HepG2 (cell line): ENCODE measurements around the gene MRM3. TPM values are rescaled to one million over a fixed set of nuclear protein-coding genes. Genes with fewer than 3 reads are reported as not detected.

Experiments
- ATAC-seq: fragments of 200-7000 bp; cut with Tn5 transposase; 3 replicates; pipeline ENCODE4 v1.9.1; 2020; ENCODE audit warnings: mild to moderate bottlenecking, moderate library complexity
- BruUV-seq: library from RNA; stranded (reverse); fragments of 400-500 nt; replicated peaks from 2 replicates; lab custom pipeline; 2021; lab: Mats Ljungman, UMichigan
- CTCF ChIA-PET: fragments of 300-600 bp; formaldehyde crosslinking; extraction: SDS; loops from one replicate; lab custom pipeline; 2021; ENCODE audit warnings: low total read pairs, inconsistent platforms, low intra/inter-chr PET ratio; lab: Yijun Ruan, JAX
- POLR2A ChIA-PET: fragments of 350-600 bp; sonication (Branson Sonifier 250); formaldehyde crosslinking; loops from one replicate; lab custom pipeline; 2020; ENCODE audit warnings: antibody characterized with exemption, inconsistent platforms; lab: Yijun Ruan, JAX
- DNase-seq: peaks from one replicate; pipeline ENCODE4 v3.0.0-alpha.2; 2015; ENCODE audit warnings: low spot score
- FAIRE-seq: peaks from 3 replicates; lab custom pipeline; 2011; peaks lifted over from hg19 to GRCh38; lab: Jason Lieb, UNC
- H2AFZ ChIP-seq: one replicate; pipeline ENCODE4 v1.6.1; 2011; ENCODE audit warnings: low read length, inconsistent platforms
- H3K27ac ChIP-seq: fragments of 300-600 bp; 3 replicates; pipeline ENCODE4 v1.8.0; 2011; ENCODE audit warnings: mixed run types, mild to moderate bottlenecking, mixed read lengths, low read length, inconsistent platforms; ENCODE audit not compliant: insufficient read depth; ENCODE audit errors: extremely low read length
- H3K27me3 ChIP-seq, 2 experiments: fragments of 200-600 bp in 1 of 2; 2 replicates in 1 of 2; 3 replicates in 1 of 2; pipeline versions ENCODE4 v1.6.0 to v1.8.0; 2011; ENCODE audit warnings: low read length in 2 of 2, mild to moderate bottlenecking in 2 of 2, moderate library complexity in 2 of 2, inconsistent platforms in 1 of 2; ENCODE audit not compliant: insufficient read depth in 2 of 2, control insufficient read depth in 1 of 2
- H3K36me3 ChIP-seq, 2 experiments: fragments of 200-600 bp in 1 of 2; replicated peaks in 1 of 2; 2 replicates in 1 of 2; 3 replicates in 1 of 2; pipeline versions ENCODE4 v1.5.1 to v1.8.0; 2011; ENCODE audit warnings: low read length in 2 of 2, inconsistent platforms in 1 of 2; ENCODE audit not compliant: insufficient read depth in 2 of 2, control insufficient read depth in 1 of 2
- H3K4me1 ChIP-seq: 2 replicates; pipeline ENCODE4 v1.5.1; 2012; ENCODE audit warnings: low read length, inconsistent platforms; ENCODE audit not compliant: insufficient read depth
- H3K4me2 ChIP-seq: 2 replicates; pipeline ENCODE4 v1.6.0; 2011; ENCODE audit warnings: low read depth, low read length, inconsistent platforms
- H3K4me3 ChIP-seq, 3 experiments: fragments of 200-600 bp in 1 of 3; sonication (generic), shearing (Covaris generic) in 1 of 3; replicated peaks in 1 of 3; 2 replicates each; pipeline ENCODE4 v1.5.1; 2011 to 2016; ENCODE audit warnings: low read length in 3 of 3, inconsistent platforms in 2 of 3, low read depth in 2 of 3, mild to moderate bottlenecking in 2 of 3, control low read depth in 1 of 3, mixed read lengths in 1 of 3; ENCODE audit not compliant: insufficient read depth in 1 of 3
- H3K79me2 ChIP-seq: one replicate; pipeline ENCODE4 v1.6.1; 2011; ENCODE audit warnings: low read length, inconsistent platforms; ENCODE audit not compliant: insufficient read depth
- H3K9ac ChIP-seq: 2 replicates; pipeline ENCODE4 v1.6.0; 2011; ENCODE audit warnings: mild to moderate bottlenecking, low read depth, low read length, inconsistent platforms; ENCODE audit not compliant: insufficient read depth
- H3K9me3 ChIP-seq: 2 replicates; pipeline ENCODE4 v1.5.1; 2012; ENCODE audit warnings: mild to moderate bottlenecking, low read length
- H4K20me1 ChIP-seq: 2 replicates; pipeline ENCODE4 v1.6.0; 2011; ENCODE audit warnings: inconsistent platforms, mild to moderate bottlenecking, low read length, moderate library complexity; ENCODE audit not compliant: insufficient read depth
- AGO2 ChIP-seq: fragments of 200-400 bp; formaldehyde crosslinking; optimal IDR thresholded peaks from 2 replicates; pipeline ENCODE3; 2017; ENCODE audit warnings: mild to moderate bottlenecking, low read depth, low read length, moderate library complexity
- ARNTL ChIP-seq: sonication (generic); formaldehyde crosslinking; IDR thresholded peaks from 2 replicates; pipeline ENCODE4 v1.4.0; 2020; ENCODE audit warnings: mild to moderate bottlenecking, missing genetic modification reagents
- ASH2L ChIP-seq: fragments of 300-600, 200-600 bp; sonication (generic); IDR thresholded peaks from 2 replicates; pipeline ENCODE4 v1.7.0; 2017; ENCODE audit warnings: low read depth, mild to moderate bottlenecking, moderate library complexity, mixed read lengths, low read length; ENCODE audit not compliant: insufficient read length
- ATF1 ChIP-seq: IDR thresholded peaks from 2 replicates; pipeline ENCODE4 v1.6.1; 2016; ENCODE audit warnings: mild to moderate bottlenecking, control low read depth
- CBX2 ChIP-seq, 2 experiments: fragments of 200-600 bp in 1 of 2; sonication (generic); formaldehyde crosslinking in 1 of 2; IDR thresholded peaks; 2 replicates each; pipeline versions ENCODE4 v1.7.0 to v1.8.1; 2018 to 2022; ENCODE audit warnings: low read depth in 2 of 2, low read length in 1 of 2, mild to moderate bottlenecking in 1 of 2, missing genetic modification reagents in 1 of 2
- ISL2 ChIP-seq: sonication (generic); formaldehyde crosslinking; IDR thresholded peaks from 2 replicates; pipeline ENCODE4 v1.5.0; 2020; ENCODE audit warnings: missing genetic modification reagents
- MAZ ChIP-seq, 2 experiments: sonication (generic) in 1 of 2; formaldehyde crosslinking in 1 of 2; IDR thresholded peaks; 2 replicates each; pipeline versions ENCODE4 v1.5.0 to v1.6.1; 2012 to 2020; ENCODE audit warnings: low read depth in 2 of 2, mild to moderate bottlenecking in 2 of 2, borderline replicate concordance in 1 of 2, improper control_type of control experiment in 1 of 2, low read length in 1 of 2, missing genetic modification reagents in 1 of 2, moderate library complexity in 1 of 2
- NFIC ChIP-seq: IDR thresholded peaks from 2 replicates; pipeline ENCODE4 v1.6.1; 2012; ENCODE audit warnings: mild to moderate bottlenecking, low read length, inconsistent platforms
- SAFB2 ChIP-seq: sonication (generic); formaldehyde crosslinking; IDR thresholded peaks from 2 replicates; pipeline ENCODE4 v1.5.1; 2020; ENCODE audit warnings: missing genetic modification reagents, low read depth, mild to moderate bottlenecking, borderline replicate concordance
- SIN3B ChIP-seq: fragments of 150-350 bp; IDR thresholded peaks from 2 replicates; pipeline ENCODE4 v1.6.1; 2014; ENCODE audit warnings: low read length
- SMARCE1 ChIP-seq: fragments of 450-650 bp; IDR thresholded peaks from 2 replicates; pipeline ENCODE4 v1.6.1; 2017; ENCODE audit warnings: borderline replicate concordance
- ZC3H13 ChIP-seq: sonication (generic); formaldehyde crosslinking; IDR thresholded peaks from 2 replicates; pipeline ENCODE4 v1.8.1; 2023; ENCODE audit warnings: mild to moderate bottlenecking, missing genetic modification reagents, moderate library complexity
- ZFP36L2 ChIP-seq: sonication (generic); formaldehyde crosslinking; IDR thresholded peaks from 2 replicates; pipeline ENCODE4 v1.4.0; 2020; ENCODE audit warnings: missing genetic modification reagents
- ZNF263 ChIP-seq: sonication (generic); formaldehyde crosslinking; IDR thresholded peaks from 2 replicates; pipeline ENCODE4 v1.4.0; 2020; ENCODE audit warnings: missing genetic modification reagents
- ZNF333 ChIP-seq: sonication (generic); formaldehyde crosslinking; IDR thresholded peaks from 2 replicates; pipeline ENCODE4 v1.4.0; 2020; ENCODE audit warnings: mild to moderate bottlenecking, missing genetic modification reagents, borderline replicate concordance
- ZNF383 ChIP-seq: sonication (generic); formaldehyde crosslinking; IDR thresholded peaks from 2 replicates; pipeline ENCODE4 v1.4.0; 2020; ENCODE audit warnings: missing genetic modification reagents, mild to moderate bottlenecking, borderline replicate concordance
- ZNF446 ChIP-seq: sonication (generic); formaldehyde crosslinking; IDR thresholded peaks from 2 replicates; pipeline ENCODE4 v1.5.0; 2020; ENCODE audit warnings: mild to moderate bottlenecking, missing genetic modification reagents
- ZNF724P ChIP-seq: sonication (generic); formaldehyde crosslinking; IDR thresholded peaks from 2 replicates; pipeline ENCODE4 v1.8.0; 2022; ENCODE audit warnings: missing genetic modification reagents, borderline replicate concordance
- WGBS: methylation state at CpG from one replicate; pipeline ENCODE4 v1.1.6; 2017; ENCODE audit warnings: low lambda C conversion rate; 5-methylcytosine and 5-hydroxymethylcytosine counted together
- in situ Hi-C: cut with HindIII; loops from 2 replicates; pipeline ENCODE4 v1.10.0; 2017; ENCODE audit warnings: low pct_unique_long_range_greater_than_20kb; ENCODE audit not compliant: extremely low pct_ligation_motif_present
- intact Hi-C: fragments of 100-400 bp; cut with micrococcal nuclease; formaldehyde crosslinking; loops from one replicate; pipeline ENCODE4 v1.10.0; 2022; ENCODE audit not compliant: unreplicated experiment
- polyA plus RNA-seq, 8 experiments: library from polyadenylated mRNA; depleted of rRNA in 3 of 8; stranded (reverse) in 7 of 8; unstranded in 1 of 8; fragments of >200 nt; fragmentation: Illumina TruSeq in 4 of 8; extraction: Trizol in 4 of 8; gene quantifications; 2 replicates each; pipeline versions ENCODE4 v1.2.1 to v1.2.3, GENCODE V29; 2011 to 2016; ENCODE audit warnings: low read depth in 4 of 8, missing spikeins in 1 of 8, mixed read lengths in 1 of 8; ENCODE audit not compliant: insufficient read depth in 1 of 8
- total RNA-seq, 5 experiments: library from RNA; depleted of rRNA; stranded (reverse); fragments of >200 nt; fragmentation: Illumina TruSeq; extraction: Trizol; gene quantifications; 2 replicates each; pipeline ENCODE4 v1.2.3, GENCODE V29; 2016; ENCODE audit warnings: low read depth in 1 of 5
- TF ChIP-seq, protein P1 (sequence below): IDR thresholded peaks from 2 replicates; pipeline ENCODE4 v1.6.1; 2012; ENCODE audit warnings: low read depth, low read length, improper control_type of control experiment
- TF ChIP-seq, protein P2 (sequence below): sonication (generic); formaldehyde crosslinking; conservative IDR thresholded peaks from 2 replicates; pipeline ENCODE4 v1.4.0; 2020; ENCODE audit warnings: missing genetic modification reagents

Gene MRM3
- total and polyA plus RNA-seq, 2 of the 13 experiments (the other 11 are each of a cell fraction or from before 2014, with no cell fraction given), result 12.3 to 25.5 TPM

DNA sequence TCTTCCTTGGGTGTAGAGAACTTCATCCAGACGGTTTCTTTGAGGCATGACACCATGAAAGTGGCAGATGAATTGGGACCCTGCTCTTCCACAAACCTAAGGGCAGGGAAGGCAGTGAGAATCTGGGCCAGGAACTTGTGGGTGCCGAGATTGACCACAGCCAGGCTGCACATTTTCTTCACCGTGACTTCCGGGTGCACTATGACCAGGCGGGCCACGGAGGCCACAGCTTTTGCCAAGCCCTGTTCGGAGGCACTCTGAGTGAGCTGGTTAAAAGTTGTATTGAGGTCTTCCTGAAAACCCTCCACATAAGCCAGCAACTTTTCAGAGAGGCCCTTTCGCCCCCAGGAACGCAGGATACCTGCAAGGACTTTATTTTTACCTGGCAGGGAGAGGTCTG is 36.0 kb upstream of the MRM3 start (continued):
- TF ChIP-seq, protein P1, sequence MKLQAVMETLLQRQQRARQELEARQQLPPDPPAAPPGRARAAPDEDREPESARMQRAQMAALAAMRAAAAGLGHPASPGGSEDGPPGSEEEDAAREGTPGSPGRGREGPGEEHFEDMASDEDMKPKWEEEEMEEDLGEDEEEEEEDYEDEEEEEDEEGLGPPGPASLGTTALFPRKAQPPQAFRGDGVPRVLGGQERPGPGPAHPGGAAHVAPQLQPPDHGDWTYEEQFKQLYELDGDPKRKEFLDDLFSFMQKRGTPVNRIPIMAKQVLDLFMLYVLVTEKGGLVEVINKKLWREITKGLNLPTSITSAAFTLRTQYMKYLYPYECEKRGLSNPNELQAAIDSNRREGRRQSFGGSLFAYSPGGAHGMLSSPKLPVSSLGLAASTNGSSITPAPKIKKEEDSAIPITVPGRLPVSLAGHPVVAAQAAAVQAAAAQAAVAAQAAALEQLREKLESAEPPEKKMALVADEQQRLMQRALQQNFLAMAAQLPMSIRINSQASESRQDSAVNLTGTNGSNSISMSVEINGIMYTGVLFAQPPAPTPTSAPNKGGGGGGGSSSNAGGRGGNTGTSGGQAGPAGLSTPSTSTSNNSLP, result no peak
- TF ChIP-seq ATF1 (CRISPR knock-in tag), result no peak
- TF ChIP-seq CBX2 (IDR thresholded peaks at IDR 0.05; ENCODE audit: low read depth, low read length), result no peak
- no peak for TF ChIP-seq CBX2 (CRISPR knock-in tag; IDR thresholded peaks at IDR 0.05; ENCODE audit: low read depth)
- no peak for TF ChIP-seq NFIC
- TF ChIP-seq ZNF383 (CRISPR knock-in tag), result no peak
- no peak for TF ChIP-seq ARNTL

DNA sequence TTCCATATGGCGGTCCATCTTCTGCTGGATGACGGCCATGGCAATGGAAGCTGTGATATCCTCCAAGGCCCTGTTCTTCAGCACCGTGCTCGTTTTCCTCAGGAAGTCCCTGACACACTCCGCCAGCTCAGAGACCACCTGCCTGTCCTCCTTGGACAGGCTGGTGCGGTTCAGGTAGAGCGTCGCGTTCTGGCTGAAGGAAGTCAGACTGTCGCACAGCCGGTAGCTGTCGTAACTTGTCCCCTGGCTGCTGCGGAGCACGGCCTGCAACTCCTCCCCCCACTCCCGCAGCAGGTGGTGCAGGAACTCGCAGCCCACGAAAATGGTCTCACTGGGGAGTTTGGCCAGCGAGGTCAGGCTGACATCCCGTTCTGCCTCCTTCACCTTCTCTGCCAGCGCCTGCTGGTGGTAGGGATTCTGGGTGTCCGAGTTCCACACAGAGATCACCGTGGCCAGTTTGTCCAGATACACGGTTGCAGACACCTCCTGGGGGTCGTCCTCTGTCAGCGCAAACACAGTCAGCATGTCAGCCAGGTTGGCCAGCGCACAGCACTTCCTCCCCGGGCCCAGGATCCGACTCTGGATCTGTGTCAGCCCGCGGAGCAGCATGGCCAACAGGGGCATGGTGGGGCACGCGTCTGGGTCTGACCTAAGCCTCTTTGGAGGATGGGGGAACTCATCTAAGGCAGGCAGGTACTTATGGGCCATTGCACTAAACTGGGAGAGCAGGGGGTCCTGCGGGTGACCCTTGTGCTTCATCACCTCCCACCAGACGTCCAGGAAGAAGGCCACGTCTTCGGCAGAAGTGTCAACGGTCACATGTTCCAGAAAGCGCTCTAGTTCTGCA is 35.1 kb upstream of the MRM3 start:
- Histone ChIP-seq H3K4me2 (no peak overlapping the region), H3K4me3 (no peak overlapping the region), H3K36me3 (peaks cover 23 to 60% of the 10 kb centered on the region in 2 experiments), H4K20me1 (no peaks in the 10 kb centered on the region), H3K4me1 (peaks cover 36% of the 10 kb centered on the region), H3K9me3 (no peaks in the 10 kb centered on the region), H3K9ac (no peak overlapping the region), H3K27ac (no peak overlapping the region), H3K79me2 (peaks cover 30% of the 10 kb centered on the region), H2AFZ (no peak overlapping the region), H3K27me3 (no peaks in the 10 kb centered on the region)
- no peak for ATAC-seq
- in situ Hi-C loops (no loop called here), intact Hi-C loops (no loop called here)
- CTCF ChIA-PET, result no interaction called here
- POLR2A ChIA-PET, result no interaction called here
- 97% methylated on average over 30 of the region's 38 CpGs for WGBS
- FAIRE-seq, result no peak
- no peak for DNase-seq
- no TSS peak for BruUV-seq
- TF ChIP-seq ZC3H13 (CRISPR knock-in tag) (peak; percentile 80), ZNF446 (CRISPR knock-in tag) (no peak), ZNF263 (CRISPR knock-in tag) (no peak), ZNF724P (CRISPR knock-in tag) (no peak), SMARCE1 (no peak), ZFP36L2 (CRISPR knock-in tag) (no peak), AGO2 (peak; percentile 71), ASH2L (no peak), SAFB2 (CRISPR knock-in tag) (no peak), ISL2 (CRISPR knock-in tag) (no peak), SIN3B (no peak), MAZ (IDR thresholded peaks at IDR 0.05; ENCODE audit: borderline replicate concordance, low read depth, low read length) (no peak), MAZ (CRISPR knock-in tag; IDR thresholded peaks at IDR 0.05; ENCODE audit: low read depth) (no peak), ZNF333 (CRISPR knock-in tag) (no peak)
- TF ChIP-seq, protein P2, sequence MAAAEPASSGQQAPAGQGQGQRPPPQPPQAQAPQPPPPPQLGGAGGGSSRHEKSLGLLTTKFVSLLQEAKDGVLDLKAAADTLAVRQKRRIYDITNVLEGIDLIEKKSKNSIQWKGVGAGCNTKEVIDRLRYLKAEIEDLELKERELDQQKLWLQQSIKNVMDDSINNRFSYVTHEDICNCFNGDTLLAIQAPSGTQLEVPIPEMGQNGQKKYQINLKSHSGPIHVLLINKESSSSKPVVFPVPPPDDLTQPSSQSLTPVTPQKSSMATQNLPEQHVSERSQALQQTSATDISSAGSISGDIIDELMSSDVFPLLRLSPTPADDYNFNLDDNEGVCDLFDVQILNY, result no peak
